Measurements from ENCODE around the gene CPNE5. TPM values are rescaled to one million over a fixed set of nuclear protein-coding genes. Genes with fewer than 3 reads are reported as not detected.

CPNE5 gene
- total RNA-seq, 1 donor from 2014 or later, result 59.1 TPM

DNA sequence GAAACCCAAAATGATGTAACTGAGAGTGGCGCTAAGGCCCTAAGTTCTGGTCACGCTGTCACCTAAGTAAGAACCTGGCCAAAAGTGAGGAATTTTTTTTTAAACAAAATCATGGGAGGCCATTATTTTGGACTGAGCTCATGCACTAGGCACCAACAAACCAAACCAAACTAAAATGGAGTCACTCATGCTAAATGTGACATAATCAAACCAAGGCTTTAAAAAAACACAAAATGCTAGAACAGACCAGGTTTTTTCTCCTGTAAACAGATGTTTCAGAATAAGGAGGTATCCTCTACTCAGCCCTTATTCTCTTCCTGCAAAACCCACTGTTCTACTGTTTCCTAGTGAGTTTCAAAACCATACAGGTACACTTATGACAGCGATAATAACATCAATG, 45.4 kb upstream of the CPNE5 start:
- no peak for DNase-seq
- H3K9me3 Mint-ChIP-seq, result no peaks in the 10 kb centered on the region
- no peaks in the 10 kb centered on the region for H3K36me3 Mint-ChIP-seq (ENCODE audit: low read depth)
- no peak overlapping the region for H3K4me3 Mint-ChIP-seq
- POLR2A ChIA-PET, result interaction anchor here (1.7 to 3.2 kb wide), 2 partner anchors 10 to 326 kb away, joined by 5 to 49 read pairs; partner anchors contain the start of gene PPIL1
- no peak overlapping the region for H3K27ac Mint-ChIP-seq
- CTCF ChIA-PET, result interaction anchor here (0.7 to 4.6 kb wide), 18 partner anchors 9 to 329 kb away, joined by 3 to 34 read pairs (median 6); partner anchors contain the start of gene PPIL1
- H3K4me1 Mint-ChIP-seq, result peaks cover 30% of the 10 kb centered on the region
- no peak for ATAC-seq (ENCODE audit: low read depth)
- intact Hi-C loops (cut with micrococcal nuclease), result loop anchor here (1.0 to 5.0 kb wide), 11 partner anchors 9 to 326 kb away; partner anchors contain the start of gene MTCH1
- TF ChIP-seq, protein P1, sequence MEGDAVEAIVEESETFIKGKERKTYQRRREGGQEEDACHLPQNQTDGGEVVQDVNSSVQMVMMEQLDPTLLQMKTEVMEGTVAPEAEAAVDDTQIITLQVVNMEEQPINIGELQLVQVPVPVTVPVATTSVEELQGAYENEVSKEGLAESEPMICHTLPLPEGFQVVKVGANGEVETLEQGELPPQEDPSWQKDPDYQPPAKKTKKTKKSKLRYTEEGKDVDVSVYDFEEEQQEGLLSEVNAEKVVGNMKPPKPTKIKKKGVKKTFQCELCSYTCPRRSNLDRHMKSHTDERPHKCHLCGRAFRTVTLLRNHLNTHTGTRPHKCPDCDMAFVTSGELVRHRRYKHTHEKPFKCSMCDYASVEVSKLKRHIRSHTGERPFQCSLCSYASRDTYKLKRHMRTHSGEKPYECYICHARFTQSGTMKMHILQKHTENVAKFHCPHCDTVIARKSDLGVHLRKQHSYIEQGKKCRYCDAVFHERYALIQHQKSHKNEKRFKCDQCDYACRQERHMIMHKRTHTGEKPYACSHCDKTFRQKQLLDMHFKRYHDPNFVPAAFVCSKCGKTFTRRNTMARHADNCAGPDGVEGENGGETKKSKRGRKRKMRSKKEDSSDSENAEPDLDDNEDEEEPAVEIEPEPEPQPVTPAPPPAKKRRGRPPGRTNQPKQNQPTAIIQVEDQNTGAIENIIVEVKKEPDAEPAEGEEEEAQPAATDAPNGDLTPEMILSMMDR (IDR thresholded peaks at IDR 0.05), result no peak
- H3K27me3 Mint-ChIP-seq, result no peaks in the 10 kb centered on the region

DNA sequence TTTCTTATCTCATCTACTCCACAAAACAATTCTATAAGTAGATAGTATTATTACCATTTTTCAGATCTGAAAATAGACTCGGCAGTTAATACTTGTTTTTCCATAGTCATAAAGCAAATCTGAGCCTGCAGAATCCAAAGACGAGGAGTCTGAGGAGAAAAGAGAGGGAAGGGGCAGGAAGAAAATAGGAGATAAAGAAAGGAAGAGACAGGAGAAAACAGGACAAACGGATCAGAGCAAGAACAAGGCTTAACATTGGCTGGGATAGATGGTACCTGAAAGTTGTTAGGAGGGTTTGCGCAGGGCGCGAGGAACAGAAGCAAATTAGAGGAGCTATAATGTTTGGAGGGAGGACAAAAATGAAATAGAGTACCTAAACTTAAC, 36.0 kb upstream of the CPNE5 start:
- Mint-ChIP-seq H3K4me3 (peak overlapping the region; percentile 98), H3K36me3 (ENCODE audit: low read depth) (peaks cover 33% of the 10 kb centered on the region), H3K9me3 (no peaks in the 10 kb centered on the region), H3K4me1 (peaks cover 27% of the 10 kb centered on the region), H3K27ac (peak overlapping the region; percentile 99), H3K27me3 (no peaks in the 10 kb centered on the region)
- no peak for ATAC-seq (ENCODE audit: low read depth)
- intact Hi-C loops (cut with micrococcal nuclease), result loop anchor here (1.0 kb wide), 1 partner anchor 10 kb away; the partner anchor contains the start of gene C6orf89
- TF ChIP-seq, protein P1 (IDR thresholded peaks at IDR 0.05), result no peak
- CTCF ChIA-PET, result interaction anchor here (0.9 to 3.8 kb wide), 9 partner anchors 10 to 335 kb away, joined by 3 to 34 read pairs (median 4); partner anchors contain the start of gene C6orf89
- DNase-seq, result no peak
- POLR2A ChIA-PET, result interaction anchor here (0.6 to 3.1 kb wide), 21 partner anchors 11 to 1402 kb away, joined by 3 to 49 read pairs (median 4); partner anchors contain the start of genes C6orf89, CDKN1A, FGD2 and MTCH1

DNA sequence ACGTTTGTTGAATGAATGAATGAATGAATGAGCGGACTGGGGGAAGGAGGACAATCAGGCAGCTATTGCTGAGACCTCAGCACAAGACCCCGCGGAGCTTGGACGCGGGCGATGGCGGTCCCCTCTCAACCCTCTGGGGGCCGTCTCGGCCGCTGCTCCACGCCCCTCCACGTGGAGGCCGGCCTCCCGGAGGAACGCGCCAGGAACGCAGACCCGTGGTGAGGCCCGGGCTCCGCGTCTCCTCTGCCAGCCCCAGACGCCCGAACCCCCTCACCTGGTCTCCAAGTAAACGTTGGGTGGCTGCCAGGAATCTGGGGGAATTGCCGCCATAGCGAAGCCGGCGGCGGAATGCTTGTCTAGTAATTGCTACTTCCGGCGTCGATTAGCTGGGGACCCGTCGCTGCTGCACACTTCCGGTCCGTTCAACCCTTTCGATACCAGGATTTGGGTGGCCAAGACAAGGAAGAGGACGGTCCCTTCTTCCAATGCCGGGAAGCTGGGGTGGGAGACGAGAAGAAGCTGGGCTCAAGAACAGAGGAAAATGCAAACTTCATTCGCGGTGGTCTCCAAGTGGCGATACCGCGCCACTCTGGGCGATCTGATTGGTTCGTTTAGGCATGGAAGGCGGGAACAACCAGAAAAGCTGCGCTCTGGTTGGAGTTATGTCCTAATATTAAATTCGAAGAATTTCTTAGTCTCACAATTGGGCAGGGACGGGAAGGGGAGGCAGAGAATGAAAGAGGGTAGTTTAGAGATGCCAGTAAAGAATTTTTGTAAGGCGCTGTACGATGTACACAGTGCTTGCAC, 35.4 kb upstream of the CPNE5 start, which contains the start of gene PPIL1:
TSS of gene PPIL1 (minus strand) at position 361 of the 807 bp plus-strand sequence. CDS start at position 330, 31 bp downstream.
- H3K4me3 Mint-ChIP-seq, result peak within 1 kb of the TSS; percentile 98
- H3K9me3 Mint-ChIP-seq, result no peaks in the 10 kb centered on the region
- intact Hi-C loops (cut with micrococcal nuclease), result loop anchor here (1.0 kb wide), 1 partner anchor 11 kb away; the partner anchor contains the start of gene C6orf89
- peaks cover 27% of the 10 kb centered on the region for H3K4me1 Mint-ChIP-seq
- POLR2A ChIA-PET, result interaction anchor here (0.5 to 3.1 kb wide), 26 partner anchors 8 to 1401 kb away, joined by 3 to 49 read pairs (median 4); partner anchors contain the start of genes C6orf89, CDKN1A, FGD2 and MTCH1
- DNase-seq, result peak; percentile 83
- peaks cover 37% of the 10 kb centered on the region for H3K36me3 Mint-ChIP-seq (ENCODE audit: low read depth)
- H3K27ac Mint-ChIP-seq, result peak within 1 kb of the TSS; percentile 99
- CTCF ChIA-PET, result interaction anchor here (0.9 to 3.8 kb wide), 10 partner anchors 11 to 336 kb away, joined by 3 to 34 read pairs (median 4); partner anchors contain the start of gene C6orf89
- no peaks in the 10 kb centered on the region for H3K27me3 Mint-ChIP-seq
- ATAC-seq (ENCODE audit: low read depth), result peak; percentile 94
- TF ChIP-seq, protein P1 (IDR thresholded peaks at IDR 0.05), result no peak

DNA sequence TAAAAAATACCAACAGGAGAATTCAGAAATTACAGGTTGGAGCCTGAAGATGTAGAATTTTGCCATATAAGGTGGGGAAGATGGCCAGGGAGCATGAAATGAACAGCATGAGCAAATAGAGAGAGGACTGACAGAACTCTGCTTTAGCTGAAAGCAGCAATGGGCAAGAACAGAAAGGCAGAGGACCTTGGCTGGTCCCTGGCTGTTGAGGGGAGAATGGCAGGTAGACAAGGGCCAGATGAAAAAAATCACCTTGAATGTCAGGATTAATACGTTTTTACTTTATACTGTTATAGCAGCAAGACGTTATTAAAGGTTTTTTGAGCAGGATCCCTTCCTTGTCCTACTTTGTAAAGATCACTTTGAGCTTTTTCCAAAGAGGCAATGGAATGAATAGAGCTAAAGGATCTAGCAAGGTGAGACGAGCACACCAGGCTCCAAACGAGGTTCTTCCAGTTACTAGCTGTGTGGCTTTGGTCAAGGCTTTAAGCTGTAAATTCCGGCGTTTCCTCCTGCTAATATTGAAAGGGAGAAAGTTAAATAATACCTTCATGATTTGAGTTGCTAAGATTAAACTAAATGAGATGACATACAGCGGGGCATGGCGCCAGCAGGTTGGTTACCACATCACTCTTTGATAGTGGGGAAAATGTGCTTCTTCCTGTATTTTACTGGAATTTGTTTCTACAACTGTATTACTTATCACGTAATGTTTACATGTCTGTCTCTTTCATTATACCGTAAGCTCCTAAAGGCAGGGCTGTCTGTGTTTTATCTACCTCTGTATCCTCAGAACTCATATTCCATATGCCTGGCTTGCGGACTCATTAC, 34.6 kb upstream of the CPNE5 start:
- H3K36me3 Mint-ChIP-seq (ENCODE audit: low read depth), result peaks cover 42% of the 10 kb centered on the region
- peaks cover 27% of the 10 kb centered on the region for H3K4me1 Mint-ChIP-seq
- TF ChIP-seq, protein P1 (IDR thresholded peaks at IDR 0.05), result no peak
- peak overlapping the region; percentile 99 for H3K27ac Mint-ChIP-seq
- intact Hi-C loops (cut with micrococcal nuclease), result no loop called here
- H3K9me3 Mint-ChIP-seq, result no peaks in the 10 kb centered on the region
- no peaks in the 10 kb centered on the region for H3K27me3 Mint-ChIP-seq
- ATAC-seq (ENCODE audit: low read depth), result no peak
- peak overlapping the region; percentile 98 for H3K4me3 Mint-ChIP-seq
- no peak for DNase-seq
- POLR2A ChIA-PET, result interaction anchor here (0.5 to 3.1 kb wide), 15 partner anchors 8 to 1144 kb away, joined by 3 to 49 read pairs (median 4); partner anchors contain the start of genes C6orf89, FGD2, MTCH1 and TBC1D22B
- CTCF ChIA-PET, result interaction anchor here (1.0 to 3.8 kb wide), 9 partner anchors 11 to 336 kb away, joined by 3 to 34 read pairs (median 5); partner anchors contain the start of gene C6orf89

Data from activated B cell treated with CpG ODN at 0.5 μM for 24 hours (primary cell).